Calu3 (cell line): Measurements from ENCODE around the gene ERCC4. TPM values are rescaled to one million over a fixed set of nuclear protein-coding genes. Genes with fewer than 3 reads are reported as not detected.

Experiments used
- BruUV-seq: library from RNA; stranded (reverse); fragments of 400-500 nt; replicated peaks from 2 replicates; lab custom pipeline; 2021; lab: Mats Ljungman, UMichigan
- CTCF ChIA-PET: fragments of 300-600 bp; sonication (Branson Sonifier 250); formaldehyde crosslinking; loops from one replicate; lab custom pipeline; 2022; ENCODE audit warnings: antibody characterized with exemption; lab: Charles Lee
- DNase-seq: peaks from one replicate; pipeline ENCODE4 v3.0.0; 2022
- H3K27ac Mint-ChIP-seq: one replicate; pipeline ENCODE4 v1.8.0; 2022; ENCODE audit warnings: mixed read lengths; ENCODE audit not compliant: unreplicated experiment
- H3K27me3 Mint-ChIP-seq: one replicate; pipeline ENCODE4 v1.8.0; 2022; ENCODE audit warnings: mixed read lengths; ENCODE audit not compliant: unreplicated experiment
- H3K36me3 Mint-ChIP-seq: one replicate; pipeline ENCODE4 v1.8.0; 2022; ENCODE audit warnings: mild to moderate bottlenecking, moderate library complexity, mixed read lengths; ENCODE audit not compliant: insufficient read depth, unreplicated experiment
- H3K4me1 Mint-ChIP-seq: one replicate; pipeline ENCODE4 v1.8.0; 2022; ENCODE audit warnings: mild to moderate bottlenecking, low read depth, mixed read lengths; ENCODE audit not compliant: unreplicated experiment
- H3K4me3 Mint-ChIP-seq: one replicate; pipeline ENCODE4 v1.8.0; 2022; ENCODE audit warnings: mild to moderate bottlenecking, low read depth, moderate library complexity, mixed read lengths; ENCODE audit not compliant: unreplicated experiment
- H3K9me3 Mint-ChIP-seq: one replicate; pipeline ENCODE4 v1.8.0; 2022; ENCODE audit warnings: low read depth, mixed read lengths; ENCODE audit not compliant: unreplicated experiment
- intact Hi-C: fragments of 100-400 bp; cut with micrococcal nuclease; formaldehyde crosslinking; loops from one replicate; pipeline ENCODE4 v1.10.0; 2022; ENCODE audit not compliant: unreplicated experiment
- total RNA-seq: library from RNA; stranded (reverse); gene quantifications from 2 replicates; pipeline ENCODE4 v1.2.3, GENCODE V29; 2022
- TF ChIP-seq, protein P1 (sequence below): fragments of 200-600 bp; IDR thresholded peaks from one replicate; pipeline ENCODE4 v1.8.0; 2022; ENCODE audit warnings: antibody characterized with exemption; ENCODE audit not compliant: unreplicated experiment

Gene ERCC4
- total RNA-seq, 1 experiment from 2014 or later, result 21.1 TPM

DNA sequence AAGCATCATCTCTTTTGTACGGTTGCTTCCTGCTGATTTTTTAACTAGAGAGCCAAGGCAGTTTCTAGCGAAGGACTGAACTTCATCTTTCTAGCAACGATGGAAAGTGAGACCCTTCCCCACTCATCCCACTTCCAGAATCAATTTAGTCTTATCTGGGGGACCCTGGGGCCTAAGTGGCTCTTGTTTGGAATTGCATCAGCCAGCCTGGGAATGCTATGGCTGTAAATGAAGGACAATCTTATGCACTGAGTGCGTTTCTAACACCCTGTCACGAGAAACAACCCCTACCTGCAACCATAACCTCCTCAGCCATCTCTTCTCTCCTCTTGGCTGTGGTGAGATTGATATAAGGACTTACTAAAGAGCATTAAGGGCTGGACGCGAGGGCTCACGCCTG lies 64.8 kb downstream of the ERCC4 start:
- H3K27ac Mint-ChIP-seq, result no peak overlapping the region
- no peak for DNase-seq
- no peak overlapping the region for H3K4me3 Mint-ChIP-seq
- no peaks in the 10 kb centered on the region for H3K27me3 Mint-ChIP-seq
- TF ChIP-seq, protein P1, sequence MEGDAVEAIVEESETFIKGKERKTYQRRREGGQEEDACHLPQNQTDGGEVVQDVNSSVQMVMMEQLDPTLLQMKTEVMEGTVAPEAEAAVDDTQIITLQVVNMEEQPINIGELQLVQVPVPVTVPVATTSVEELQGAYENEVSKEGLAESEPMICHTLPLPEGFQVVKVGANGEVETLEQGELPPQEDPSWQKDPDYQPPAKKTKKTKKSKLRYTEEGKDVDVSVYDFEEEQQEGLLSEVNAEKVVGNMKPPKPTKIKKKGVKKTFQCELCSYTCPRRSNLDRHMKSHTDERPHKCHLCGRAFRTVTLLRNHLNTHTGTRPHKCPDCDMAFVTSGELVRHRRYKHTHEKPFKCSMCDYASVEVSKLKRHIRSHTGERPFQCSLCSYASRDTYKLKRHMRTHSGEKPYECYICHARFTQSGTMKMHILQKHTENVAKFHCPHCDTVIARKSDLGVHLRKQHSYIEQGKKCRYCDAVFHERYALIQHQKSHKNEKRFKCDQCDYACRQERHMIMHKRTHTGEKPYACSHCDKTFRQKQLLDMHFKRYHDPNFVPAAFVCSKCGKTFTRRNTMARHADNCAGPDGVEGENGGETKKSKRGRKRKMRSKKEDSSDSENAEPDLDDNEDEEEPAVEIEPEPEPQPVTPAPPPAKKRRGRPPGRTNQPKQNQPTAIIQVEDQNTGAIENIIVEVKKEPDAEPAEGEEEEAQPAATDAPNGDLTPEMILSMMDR, result no peak
- no peaks in the 10 kb centered on the region for H3K36me3 Mint-ChIP-seq
- CTCF ChIA-PET, result no interaction called here
- no peaks in the 10 kb centered on the region for H3K4me1 Mint-ChIP-seq
- peaks cover 4% of the 10 kb centered on the region for H3K9me3 Mint-ChIP-seq
- BruUV-seq, result no TSS peak
- intact Hi-C loops, result no loop called here

DNA sequence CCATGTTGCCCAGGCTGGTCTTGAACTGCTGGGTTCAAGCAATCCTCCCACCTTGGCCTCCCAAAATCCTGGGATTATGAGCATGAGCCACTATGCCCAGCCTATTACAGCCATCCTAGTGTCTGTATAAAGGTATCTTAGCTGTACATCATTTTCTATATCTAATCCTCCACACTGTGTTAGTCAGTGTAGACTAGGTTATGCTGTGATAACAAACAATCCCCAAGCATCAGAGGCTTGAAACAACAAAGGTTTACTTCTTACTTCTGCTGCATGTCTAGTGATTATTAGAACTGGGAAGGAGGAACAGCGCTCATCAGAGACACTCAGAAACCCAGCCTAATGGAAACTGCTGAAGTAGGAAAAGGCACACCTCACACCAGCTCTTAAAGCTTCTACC lies 68.1 kb downstream of the ERCC4 start:
- no TSS peak for BruUV-seq
- Mint-ChIP-seq H3K27me3 (no peaks in the 10 kb centered on the region), H3K9me3 (no peaks in the 10 kb centered on the region), H3K4me1 (no peaks in the 10 kb centered on the region), H3K36me3 (no peaks in the 10 kb centered on the region), H3K4me3 (no peak overlapping the region), H3K27ac (no peak overlapping the region)
- CTCF ChIA-PET, result no interaction called here
- intact Hi-C loops, result no loop called here
- TF ChIP-seq, protein P1, result no peak
- DNase-seq, result no peak

DNA sequence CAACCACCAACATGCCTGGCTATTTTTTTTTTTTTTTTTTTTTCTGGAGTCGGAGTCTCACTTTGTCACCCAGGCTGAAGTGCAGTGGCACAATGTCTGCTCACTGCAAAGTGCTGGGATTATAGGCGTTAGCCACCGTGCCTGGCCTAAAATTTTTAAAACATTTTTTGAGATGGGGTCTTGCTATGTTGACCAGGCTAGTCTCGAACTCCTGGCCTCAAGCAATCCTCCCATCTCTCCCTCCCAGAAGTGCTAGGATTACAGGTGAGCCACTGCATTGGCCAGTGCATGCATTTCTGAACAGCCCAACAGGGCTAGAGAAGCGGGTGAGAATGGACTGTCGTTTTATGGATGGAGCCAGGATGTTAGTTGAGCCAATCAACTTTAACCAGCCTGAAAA lies 72.4 kb downstream of the ERCC4 start:
- no peak for DNase-seq
- Mint-ChIP-seq H3K4me3 (no peak overlapping the region), H3K9me3 (peaks cover 3% of the 10 kb centered on the region), H3K27me3 (no peaks in the 10 kb centered on the region), H3K36me3 (no peaks in the 10 kb centered on the region), H3K27ac (no peak overlapping the region), H3K4me1 (peaks cover 11% of the 10 kb centered on the region)
- TF ChIP-seq, protein P1, result no peak
- CTCF ChIA-PET, result no interaction called here
- intact Hi-C loops, result no loop called here
- no TSS peak for BruUV-seq

DNA sequence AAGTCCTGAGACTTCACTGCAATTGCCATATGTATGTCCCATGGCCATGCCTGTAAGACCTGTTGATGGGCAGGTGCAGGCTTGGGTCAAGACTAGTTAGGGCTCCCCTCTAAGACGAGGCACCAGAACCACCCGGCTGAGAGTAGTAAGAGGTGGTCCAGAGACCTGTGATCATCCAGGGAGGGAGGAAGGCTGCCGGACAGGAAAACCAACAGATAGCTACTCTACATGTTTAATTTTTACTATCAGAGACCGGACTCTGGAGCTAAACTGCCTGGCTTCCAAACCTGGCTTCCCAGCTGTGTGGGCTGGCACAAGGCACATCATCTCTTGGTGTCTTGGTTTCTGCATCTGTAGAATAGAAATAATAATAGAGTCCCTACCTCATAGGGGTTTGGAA lies 73.0 kb downstream of the ERCC4 start:
- DNase-seq, result no peak
- intact Hi-C loops, result no loop called here
- H3K4me3 Mint-ChIP-seq, result no peak overlapping the region
- no peak overlapping the region for H3K27ac Mint-ChIP-seq
- CTCF ChIA-PET, result no interaction called here
- H3K36me3 Mint-ChIP-seq, result no peaks in the 10 kb centered on the region
- H3K9me3 Mint-ChIP-seq, result peaks cover 3% of the 10 kb centered on the region
- H3K4me1 Mint-ChIP-seq, result peaks cover 18% of the 10 kb centered on the region
- no peaks in the 10 kb centered on the region for H3K27me3 Mint-ChIP-seq
- no TSS peak for BruUV-seq
- TF ChIP-seq, protein P1, result no peak
